SIG-M5 treated with dmso at 0.1 percent for 504 hours (cell line): ENCODE results near the gene SLC27A2.

Experiments
- DNase-seq: peaks from one replicate; lab custom pipeline; 2025; ENCODE audit not compliant: unreplicated experiment; lab: John Stamatoyannopoulos, UW

SLC27A2 gene

DNA sequence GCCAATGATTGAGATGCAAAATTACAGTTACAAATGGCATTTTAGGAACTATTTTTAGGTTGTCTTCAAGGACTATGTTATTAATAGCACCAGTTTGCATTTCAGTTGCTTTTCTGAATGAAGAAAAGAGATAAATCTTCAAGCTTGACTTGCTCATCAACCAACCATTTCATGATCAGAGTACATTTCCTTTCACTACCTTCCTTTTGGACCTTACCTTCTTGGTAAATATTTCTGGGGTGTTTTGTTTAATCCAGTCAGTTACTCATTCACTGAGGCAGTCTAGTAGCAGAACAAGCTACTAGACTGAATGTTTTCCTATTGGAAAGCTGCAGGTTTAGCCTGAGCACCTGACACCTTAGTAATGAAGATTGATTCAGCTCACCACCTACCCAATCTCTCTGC is 8.2 kb downstream of the SLC27A2 start:
- no peak for DNase-seq

DNA sequence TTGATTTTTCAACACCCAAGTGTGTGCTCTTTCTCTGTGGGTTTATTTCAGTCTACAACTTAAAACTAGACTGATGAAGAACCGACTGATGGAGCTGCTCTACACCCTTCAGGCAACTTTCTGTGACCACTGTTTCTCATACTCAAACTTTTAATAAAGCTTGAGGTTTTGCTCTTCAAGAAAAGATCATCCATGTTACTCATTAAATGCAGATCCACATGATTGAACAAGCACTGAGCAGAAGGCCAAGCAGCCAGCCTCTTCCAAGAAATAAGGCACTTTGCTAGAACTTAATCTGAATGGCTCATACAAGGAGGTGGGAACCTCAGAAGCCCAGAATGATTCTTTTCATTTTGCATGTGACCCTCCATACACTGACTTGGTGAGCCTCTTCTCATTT is 8.7 kb downstream of the SLC27A2 start:
- DNase-seq = no peak

DNA sequence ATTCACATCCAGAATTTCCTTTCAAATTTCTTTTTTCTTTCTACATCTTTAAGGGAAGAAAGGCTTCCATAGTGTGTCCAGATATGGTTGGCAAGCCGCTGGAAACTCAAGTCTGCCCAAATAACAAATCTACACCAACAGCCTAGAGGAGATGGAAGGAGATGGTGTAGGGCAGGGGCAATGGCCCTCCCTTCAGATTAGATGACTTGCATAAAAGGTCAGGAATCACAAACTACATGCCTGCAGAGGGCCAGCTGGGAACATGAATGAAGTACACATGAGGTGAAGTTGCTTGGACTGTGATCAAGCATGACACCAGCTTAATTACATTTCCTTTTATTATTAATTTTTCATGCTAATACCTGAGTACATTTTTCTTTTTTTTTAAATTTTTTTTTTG is 10.2 kb downstream of the SLC27A2 start:
- no peak for DNase-seq

DNA sequence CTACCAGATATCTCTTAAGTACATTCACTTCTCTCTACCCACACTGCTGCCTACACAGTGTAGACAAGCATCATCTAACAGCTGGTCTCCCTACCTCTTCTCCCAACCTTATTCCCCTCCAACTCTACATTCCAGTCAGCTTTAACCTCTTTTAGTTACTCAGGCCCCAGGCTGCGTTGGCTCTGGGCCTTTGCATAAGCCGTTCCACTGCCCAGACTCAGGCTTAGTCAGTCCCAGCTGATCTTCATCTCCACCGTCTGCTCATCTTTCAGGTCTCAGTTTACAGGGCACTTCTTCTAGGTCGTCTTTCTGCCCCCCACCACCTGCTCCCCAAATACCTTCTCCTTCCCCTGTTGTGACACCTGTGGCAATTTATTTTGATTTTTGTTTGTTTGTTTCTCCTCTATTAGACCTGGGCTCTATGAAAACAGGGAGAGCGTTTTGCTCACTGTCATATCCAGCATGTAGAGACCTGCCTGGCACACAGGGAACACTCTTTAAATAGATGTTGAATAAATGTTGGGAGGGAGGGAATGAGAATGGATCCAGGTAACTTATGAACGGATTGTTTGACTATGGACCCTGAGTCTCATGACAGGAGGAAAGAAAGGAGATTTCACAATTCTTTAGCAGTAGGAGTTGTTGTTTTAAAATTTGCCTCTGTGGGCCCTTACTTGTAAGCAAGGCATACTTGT is 11.1 kb downstream of the SLC27A2 start:
- no peak for DNase-seq

DNA sequence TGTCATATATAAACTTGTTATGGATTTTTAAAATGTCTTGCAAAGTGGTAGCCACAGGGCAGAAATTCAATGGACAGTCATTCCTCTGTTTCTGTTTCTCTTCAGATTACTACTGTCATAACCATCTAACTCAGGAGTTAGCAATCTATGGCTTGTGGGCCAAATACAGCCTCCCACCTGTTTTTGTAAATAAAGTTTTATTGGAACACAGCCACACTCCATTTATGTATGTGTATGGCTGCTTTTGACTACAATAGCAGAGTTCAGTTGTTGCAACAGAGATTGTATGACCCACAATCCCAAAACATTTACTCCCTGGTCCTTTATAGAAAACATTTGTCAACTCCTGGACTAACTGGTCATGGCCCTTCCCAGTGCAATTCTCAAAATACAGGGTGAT is 20.0 kb downstream of the SLC27A2 start:
- no peak for DNase-seq

DNA sequence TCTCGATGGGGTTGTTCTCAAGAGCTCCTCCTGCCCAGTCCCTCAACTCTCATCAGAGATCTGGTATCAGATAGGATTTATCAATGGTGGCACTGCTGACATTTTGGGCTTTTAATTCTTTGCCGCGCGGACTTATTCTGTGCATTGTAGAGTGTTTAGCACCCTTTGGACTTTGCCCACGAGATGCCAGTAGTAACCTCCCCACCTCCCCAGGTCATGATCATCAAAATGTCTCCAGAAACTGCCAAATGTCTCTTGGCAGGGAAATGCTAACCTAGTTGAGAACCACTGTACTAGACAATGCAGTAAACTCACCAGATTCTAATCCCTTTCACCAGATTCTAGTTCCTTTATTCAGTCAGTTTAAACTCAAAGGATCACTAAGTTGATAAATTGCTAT is 24.0 kb downstream of the SLC27A2 start:
- DNase-seq = no peak

DNA sequence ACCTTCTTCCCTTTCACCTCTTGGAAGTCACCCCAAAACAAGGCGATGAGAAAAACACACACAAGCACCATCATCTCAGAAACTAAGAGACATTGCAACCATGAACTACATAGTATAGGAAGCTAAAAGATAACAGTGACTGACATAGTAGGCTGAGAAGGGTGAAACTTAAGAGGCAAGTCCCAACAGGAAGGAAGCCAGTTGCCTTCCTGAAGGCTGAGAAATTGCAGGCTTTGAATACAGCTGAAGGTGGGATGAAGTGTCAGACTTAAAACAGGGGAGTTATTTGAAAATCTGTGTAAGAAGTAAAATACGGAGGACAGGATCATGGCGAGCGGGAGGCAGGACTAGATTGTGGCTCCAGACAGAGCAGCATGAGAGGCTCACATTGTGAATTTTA is 27.8 kb downstream of the SLC27A2 start:
- DNase-seq = no peak

DNA sequence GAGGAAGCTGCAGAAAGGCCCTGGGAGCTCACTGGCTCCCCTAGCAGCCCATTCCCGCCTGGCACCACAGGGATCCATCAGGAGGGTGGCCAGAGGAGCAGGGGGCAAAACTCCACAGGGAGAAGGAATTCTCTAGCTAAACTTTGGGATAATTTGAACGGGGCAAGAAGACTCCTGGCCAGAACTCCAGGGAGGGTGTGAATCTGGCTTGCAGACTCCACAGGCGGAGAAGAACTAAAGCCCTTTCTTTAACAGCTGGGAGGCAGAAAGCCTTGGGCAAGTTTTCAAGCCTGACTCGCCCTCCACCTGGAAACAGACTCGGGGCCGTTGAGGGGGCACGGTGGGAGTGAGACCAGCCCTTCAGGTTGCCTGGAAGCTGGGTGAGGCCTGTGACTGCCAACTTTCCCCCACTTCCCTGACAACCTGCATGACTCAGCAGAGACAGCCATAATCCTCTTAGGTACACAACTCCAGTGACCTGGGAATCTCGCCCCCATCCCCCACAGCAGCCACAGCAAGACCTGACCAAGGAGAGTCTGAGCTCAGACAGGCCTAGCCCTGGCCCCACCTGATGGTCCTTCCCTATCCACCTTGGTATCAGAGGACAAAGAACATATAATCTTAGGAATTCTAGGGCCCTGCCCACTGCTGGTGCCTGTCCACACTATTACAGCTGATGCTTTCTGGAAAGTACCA is 28.6 kb downstream of the SLC27A2 start:
- no peak for DNase-seq

DNA sequence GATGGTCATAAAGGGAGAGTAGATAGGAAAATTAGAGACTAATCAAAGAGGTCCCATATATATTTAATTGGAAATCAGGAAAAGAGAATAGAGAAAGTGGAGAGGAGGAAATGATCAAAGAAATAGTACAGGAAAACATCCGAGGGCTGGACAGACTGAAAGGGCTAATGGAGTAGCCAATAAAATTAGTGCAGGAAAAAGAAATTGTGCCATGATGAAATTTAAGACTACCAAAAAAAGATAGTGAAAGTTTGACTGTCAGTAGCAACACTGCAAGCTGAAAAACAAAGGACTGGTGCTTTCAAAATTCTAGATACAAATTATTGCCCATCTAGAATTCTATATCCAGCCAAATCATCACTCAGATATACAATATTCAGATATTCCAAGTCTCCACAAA is 36.3 kb downstream of the SLC27A2 start:
- DNase-seq = no peak

DNA sequence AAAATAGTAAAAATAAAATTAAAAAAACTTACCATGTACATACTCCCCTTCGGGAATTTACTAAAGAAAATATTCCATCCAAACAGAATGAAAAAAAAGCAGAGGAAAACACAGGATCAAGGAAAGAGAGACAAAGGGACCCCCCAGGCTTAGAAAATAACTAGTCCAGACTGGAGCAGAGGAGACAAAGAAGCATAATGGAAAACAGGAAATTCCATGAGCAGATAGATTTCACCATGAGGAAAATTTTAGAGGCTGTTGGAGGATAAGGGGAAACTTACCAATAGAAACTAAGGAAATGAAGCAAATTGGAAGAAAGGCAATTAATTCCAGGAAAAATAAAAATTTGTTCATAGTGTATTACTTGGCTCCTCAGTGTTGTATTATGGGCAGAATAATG is 36.7 kb downstream of the SLC27A2 start:
- DNase-seq = no peak

DNA sequence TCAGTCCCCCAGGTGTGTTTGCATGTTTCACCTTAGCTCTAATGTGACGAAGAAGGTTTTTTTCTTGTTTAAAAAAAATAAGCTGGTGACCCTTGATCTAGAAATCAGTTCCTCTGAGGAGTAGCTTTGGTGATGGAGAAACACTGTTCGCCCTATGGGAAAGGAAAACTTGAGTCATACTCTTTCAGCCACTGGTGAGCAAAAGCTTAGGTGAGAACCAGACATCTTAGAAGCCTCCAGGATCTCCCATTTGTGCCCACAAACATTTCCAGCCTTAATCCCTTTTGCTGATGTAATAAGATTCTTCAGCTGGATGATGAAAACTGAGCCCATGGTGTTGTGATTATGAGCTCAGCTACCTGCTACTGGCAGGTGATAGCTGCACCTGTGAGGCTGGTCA is 37.8 kb downstream of the SLC27A2 start:
- no peak for DNase-seq

DNA sequence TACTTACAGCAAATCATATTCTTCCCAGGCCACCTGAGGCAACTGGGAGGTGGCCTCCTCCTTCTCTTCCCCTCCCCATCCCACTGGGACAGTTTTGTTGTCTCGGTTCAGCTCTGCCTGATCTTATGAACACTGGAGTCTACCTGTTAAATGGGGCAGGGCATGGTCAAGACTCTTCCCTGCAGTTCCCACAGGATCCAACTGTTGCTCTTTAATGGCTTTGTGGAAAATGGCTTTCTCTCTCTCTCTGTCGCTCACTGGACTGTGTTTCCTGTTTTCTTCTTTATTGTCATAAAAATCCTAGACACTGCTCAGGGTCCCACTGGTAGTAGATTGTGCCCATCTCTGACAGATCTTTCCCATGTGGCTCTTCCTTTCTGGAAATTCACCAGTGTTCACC is 40.2 kb downstream of the SLC27A2 start:
- DNase-seq = no peak

DNA sequence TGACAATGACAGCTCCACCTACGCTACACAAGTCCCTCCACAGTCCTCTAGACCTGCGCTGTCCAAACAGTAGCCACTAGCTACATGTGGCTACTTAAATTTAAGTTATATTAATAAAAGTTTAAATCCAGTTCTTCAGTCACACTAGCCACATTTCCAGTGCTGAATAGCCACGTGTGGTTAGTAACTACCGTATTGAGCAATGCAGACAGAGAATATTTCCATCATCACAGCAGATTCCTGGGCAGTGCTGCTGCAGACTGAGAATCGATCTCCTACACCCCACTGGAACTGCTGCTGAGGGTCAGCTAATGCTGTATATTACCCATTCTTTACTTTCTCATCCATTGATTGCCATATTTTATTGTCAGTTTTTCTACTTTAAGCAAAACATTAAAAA is 42.6 kb downstream of the SLC27A2 start:
- no peak for DNase-seq

DNA sequence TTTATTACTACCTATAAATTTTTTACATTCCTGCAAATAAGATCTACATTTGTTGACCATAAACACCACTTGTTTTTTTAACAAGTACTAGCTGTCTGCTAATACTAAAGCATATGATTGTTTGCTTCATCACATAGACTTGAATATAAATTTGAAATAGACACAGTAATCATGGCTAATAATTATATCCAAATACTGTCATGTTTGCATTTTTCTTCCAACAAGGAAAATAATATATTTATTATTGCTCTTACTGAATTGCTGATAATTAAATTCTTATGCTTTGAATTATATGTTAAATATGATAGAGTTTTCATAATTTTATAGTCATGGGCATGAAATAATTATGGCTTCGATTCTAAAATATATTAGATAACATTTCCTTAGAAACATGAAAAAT is 43.1 kb downstream of the SLC27A2 start:
- no peak for DNase-seq

DNA sequence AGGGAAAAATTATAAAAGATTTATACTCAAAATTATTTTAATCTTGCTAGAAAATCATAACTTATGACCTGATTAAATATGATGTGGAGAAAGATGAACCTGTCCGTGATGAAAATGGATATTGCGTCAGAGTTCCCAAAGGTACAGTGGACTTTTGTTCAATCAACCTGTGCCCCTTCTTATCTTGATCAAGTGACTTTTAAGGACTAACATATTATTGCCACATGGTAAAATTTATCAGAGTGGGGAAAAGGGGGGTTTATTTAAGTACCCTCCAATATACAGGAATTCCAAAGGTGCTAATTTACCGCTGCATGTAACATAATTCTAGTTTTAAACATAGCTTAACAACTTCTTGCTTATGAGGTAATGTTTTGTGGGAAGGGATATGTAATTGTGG is 43.9 kb downstream of the SLC27A2 start:
- DNase-seq = no peak

DNA sequence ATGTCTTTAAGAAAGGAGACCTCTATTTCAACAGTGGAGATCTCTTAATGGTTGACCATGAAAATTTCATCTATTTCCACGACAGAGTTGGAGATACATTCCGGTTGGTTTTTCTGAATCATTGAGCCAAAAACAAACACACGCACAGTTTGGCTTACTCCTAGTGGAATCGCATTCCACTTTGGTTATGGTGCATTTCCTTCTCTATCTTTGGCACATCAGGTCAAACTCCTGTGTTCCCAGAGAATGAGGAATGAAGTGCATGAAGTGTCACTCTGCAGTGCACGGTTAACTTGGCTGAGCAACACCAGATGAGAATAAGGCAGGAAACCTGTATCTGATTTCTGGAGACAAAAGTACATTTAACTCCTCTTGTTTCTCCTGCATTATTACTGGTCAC is 45.1 kb downstream of the SLC27A2 start:
- DNase-seq = no peak

DNA sequence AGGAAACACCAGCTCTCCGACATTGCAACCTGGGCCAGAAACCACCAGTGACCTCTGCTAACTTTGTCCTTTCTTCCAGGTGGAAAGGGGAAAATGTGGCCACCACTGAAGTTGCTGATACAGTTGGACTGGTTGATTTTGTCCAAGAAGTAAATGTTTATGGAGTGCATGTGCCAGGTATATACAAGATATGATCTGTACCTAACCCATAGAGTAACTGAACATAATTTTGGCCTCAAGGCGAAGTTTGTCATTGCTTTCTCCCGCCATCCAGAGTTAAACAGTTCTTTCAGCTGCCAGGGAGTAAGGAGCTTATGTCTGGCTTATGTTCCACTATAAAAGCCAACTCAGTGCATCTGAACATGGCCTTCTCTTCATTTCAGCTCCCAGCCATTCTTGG is 46.9 kb downstream of the SLC27A2 start:
- DNase-seq = no peak

DNA sequence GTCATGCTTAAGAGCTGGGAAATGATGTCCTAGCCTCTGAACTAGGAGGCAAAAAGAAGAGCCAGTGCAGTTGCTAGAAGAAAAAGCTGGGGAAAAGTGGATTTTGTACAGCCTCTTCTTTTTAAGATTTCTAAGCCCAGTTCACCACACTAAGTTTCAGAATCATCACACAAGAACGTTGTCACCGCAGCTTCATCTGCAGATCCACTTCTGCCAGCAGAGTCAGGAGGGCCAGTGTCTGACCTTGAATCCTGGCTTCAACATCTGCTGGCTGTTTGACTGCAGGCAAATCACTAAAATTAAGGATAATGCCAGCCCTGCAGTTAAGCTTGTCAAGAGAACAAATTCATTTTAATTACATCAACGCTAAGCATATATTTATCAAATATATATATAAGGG is 47.3 kb downstream of the SLC27A2 start:
- DNase-seq = no peak

DNA sequence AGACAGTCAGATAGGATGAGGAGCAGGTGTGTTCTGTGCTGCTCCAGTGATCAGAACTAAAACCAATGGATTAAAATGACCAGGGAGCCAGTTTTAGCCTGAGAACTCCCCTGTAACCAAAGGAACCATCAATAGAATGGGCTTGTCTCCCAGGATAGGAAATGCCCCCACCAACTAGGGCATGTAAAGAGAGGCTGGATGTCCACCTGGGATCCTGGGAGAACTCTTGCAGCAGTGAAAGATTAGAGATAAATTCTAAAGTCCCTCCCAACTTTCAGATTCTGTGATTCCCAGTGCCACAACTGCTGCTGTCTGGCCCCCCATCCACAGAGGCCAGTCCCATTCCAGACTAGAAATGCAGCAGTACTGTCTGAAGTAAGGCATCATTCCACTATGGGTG is 49.8 kb downstream of the SLC27A2 start:
- no peak for DNase-seq

DNA sequence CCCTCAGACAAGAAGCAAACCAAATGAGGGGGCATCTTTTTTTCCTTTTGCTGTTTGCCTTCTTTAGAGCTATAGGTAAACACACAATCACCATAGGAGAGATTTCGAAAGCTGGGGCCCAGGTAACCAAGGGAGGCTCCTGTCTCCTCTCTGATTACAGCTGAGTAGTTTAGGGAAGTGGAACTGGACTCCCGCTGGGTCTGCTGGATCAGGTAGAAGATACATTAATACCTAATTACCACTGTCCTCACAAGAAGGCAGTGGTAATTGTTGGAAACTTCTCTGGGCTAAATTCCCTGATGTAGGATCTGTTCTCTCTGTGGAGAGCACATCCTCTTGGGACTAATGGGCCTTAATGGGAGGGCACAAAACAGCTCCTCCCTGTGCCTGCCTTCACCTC is 50.8 kb downstream of the SLC27A2 start:
- DNase-seq = no peak

DNA sequence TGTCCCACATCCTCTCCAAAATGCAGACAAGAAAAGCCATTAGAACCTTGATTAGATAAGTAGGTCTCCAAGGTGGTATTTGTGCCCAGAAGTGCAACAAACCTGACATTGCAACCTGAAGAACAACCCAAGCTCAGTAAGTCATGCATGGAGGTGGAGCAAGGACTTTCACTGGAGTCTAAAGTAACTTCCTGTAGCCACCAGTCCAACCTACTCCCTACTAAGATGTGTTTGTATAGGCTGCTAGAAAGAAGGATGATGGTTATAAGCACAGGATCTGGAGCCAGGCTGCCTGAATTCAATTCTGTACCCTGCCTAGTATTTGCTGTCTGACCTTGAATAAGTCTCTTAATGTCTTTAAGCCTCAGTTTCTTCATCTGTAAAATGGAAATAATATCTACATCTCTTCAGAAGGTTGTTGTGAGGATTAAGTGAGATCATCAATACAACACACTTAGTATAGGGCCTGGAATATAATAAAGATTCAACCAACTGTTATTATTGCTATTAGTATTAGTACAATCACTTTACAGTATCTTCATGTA is 51.3 kb downstream of the SLC27A2 start:
- DNase-seq = no peak

DNA sequence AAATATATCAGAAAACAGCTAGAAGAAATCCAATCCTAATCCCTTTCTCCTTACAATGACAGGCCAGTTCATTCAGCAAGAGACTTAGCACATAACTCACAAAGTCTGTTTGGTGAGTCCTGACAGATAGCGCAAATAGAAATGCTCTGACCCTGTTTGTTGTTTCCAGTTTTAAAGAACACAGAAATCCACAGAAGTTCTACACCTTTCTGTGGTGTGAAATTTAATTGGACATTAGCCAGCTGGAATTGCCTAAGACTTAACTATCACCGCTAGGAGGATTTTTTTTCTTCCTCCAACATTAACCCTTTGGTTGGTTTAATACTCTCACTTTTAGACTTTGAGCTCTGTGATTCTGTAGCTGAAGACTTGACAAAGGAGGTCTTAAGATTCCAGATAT is 52.8 kb downstream of the SLC27A2 start:
- no peak for DNase-seq

DNA sequence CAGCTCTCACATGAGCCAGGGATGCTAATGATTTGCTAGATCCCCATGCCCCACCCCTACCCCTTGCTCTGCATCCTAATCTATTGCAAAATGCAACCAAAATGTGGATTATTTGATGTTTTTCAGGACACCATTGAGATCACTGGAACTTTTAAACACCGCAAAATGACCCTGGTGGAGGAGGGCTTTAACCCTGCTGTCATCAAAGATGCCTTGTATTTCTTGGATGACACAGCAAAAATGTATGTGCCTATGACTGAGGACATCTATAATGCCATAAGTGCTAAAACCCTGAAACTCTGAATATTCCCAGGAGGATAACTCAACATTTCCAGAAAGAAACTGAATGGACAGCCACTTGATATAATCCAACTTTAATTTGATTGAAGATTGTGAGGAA is 53.8 kb downstream of the SLC27A2 start:
- no peak for DNase-seq
